Vagina (tissue), 2 donors: ENCODE data around the gene CRKL.

Experiments
- CTCF ChIP-seq, 3 experiments: fragments of 450-650 bp in 2 of 3; fragments of 200-600 bp in 1 of 3; sonication (generic) in 1 of 3; IDR thresholded peaks; one replicate each; pipeline ENCODE4 v1.5.1; 2017 to 2019; ENCODE audit warnings: antibody characterized with exemption in 3 of 3, mild to moderate bottlenecking in 2 of 3, moderate library complexity in 2 of 3
- POLR2A ChIP-seq, 2 donors: fragments of 450-650 bp; IDR thresholded peaks; one replicate each; pipeline ENCODE4 v1.6.1; 2017; ENCODE audit warnings: antibody characterized with exemption in 2 of 2, mild to moderate bottlenecking in 2 of 2, moderate library complexity in 2 of 2

- no peak for TF ChIP-seq CTCF (IDR thresholded peaks at IDR 0.05)
- no peak for TF ChIP-seq POLR2A (IDR thresholded peaks at IDR 0.05)
Observed at GRCh38 chr22:20974336-20974955, 57.2 kb downstream of the CRKL start.
